KMS-11 (cell line): ENCODE results near the gene PRR11.

ENCODE experiments used
- H2AFZ ChIP-seq: fragments of 200-600 bp; sonication (generic); 2 replicates; pipeline ENCODE4 v1.6.1; 2016; ENCODE audit warnings: antibody characterized with exemption, mixed run types, low read depth
- H3K27ac ChIP-seq: fragments of 200-600 bp; sonication (generic); 2 replicates; pipeline ENCODE4 v1.6.1; 2016; ENCODE audit warnings: mild to moderate bottlenecking, mixed run types
- H3K27me3 ChIP-seq: fragments of 200-600 bp; sonication (generic); 2 replicates; pipeline ENCODE4 v1.6.1; 2017; ENCODE audit warnings: mild to moderate bottlenecking, low read depth, mixed run types, moderate library complexity; ENCODE audit not compliant: insufficient read depth
- H3K36me3 ChIP-seq: fragments of 200-600 bp; sonication (generic); 2 replicates; pipeline ENCODE4 v1.6.1; 2017; ENCODE audit warnings: mild to moderate bottlenecking, mixed run types; ENCODE audit not compliant: insufficient read depth
- H3K4me1 ChIP-seq: fragments of 200-600 bp; sonication (generic); 2 replicates; pipeline ENCODE4 v1.6.1; 2016; ENCODE audit warnings: mild to moderate bottlenecking, low read depth, mixed run types; ENCODE audit not compliant: poor library complexity, severe bottlenecking
- H3K4me2 ChIP-seq: fragments of 200-600 bp; sonication (generic); 2 replicates; pipeline ENCODE4 v1.7.0; 2016; ENCODE audit warnings: mild to moderate bottlenecking, mixed run types
- H3K4me3 ChIP-seq: fragments of 200-600 bp; sonication (generic); IDR thresholded peaks from 2 replicates; pipeline ENCODE4 v1.6.1; 2017; ENCODE audit warnings: low read depth, low read length, mixed read lengths; ENCODE audit not compliant: insufficient read depth
- H3K79me2 ChIP-seq: fragments of 200-600 bp; sonication (generic); 2 replicates; pipeline ENCODE4 v1.6.1; 2016; ENCODE audit warnings: low read depth, mixed run types; ENCODE audit not compliant: insufficient read depth
- H3K9ac ChIP-seq: fragments of 200-600 bp; sonication (generic); 2 replicates; pipeline ENCODE4 v1.6.1; 2016; ENCODE audit warnings: mild to moderate bottlenecking, mixed run types
- H4K20me1 ChIP-seq: fragments of 200-600 bp; sonication (generic); 2 replicates; pipeline ENCODE4 v1.6.1; 2016; ENCODE audit warnings: mild to moderate bottlenecking, mixed run types; ENCODE audit not compliant: insufficient read depth
- CTCF ChIP-seq: fragments of 200-600 bp; sonication (generic); conservative IDR thresholded peaks from 2 replicates; pipeline ENCODE4 v1.6.1; 2017; ENCODE audit warnings: low read depth, mild to moderate bottlenecking, antibody characterized with exemption, low read length, moderate library complexity, mixed read lengths

PRR11 gene

DNA sequence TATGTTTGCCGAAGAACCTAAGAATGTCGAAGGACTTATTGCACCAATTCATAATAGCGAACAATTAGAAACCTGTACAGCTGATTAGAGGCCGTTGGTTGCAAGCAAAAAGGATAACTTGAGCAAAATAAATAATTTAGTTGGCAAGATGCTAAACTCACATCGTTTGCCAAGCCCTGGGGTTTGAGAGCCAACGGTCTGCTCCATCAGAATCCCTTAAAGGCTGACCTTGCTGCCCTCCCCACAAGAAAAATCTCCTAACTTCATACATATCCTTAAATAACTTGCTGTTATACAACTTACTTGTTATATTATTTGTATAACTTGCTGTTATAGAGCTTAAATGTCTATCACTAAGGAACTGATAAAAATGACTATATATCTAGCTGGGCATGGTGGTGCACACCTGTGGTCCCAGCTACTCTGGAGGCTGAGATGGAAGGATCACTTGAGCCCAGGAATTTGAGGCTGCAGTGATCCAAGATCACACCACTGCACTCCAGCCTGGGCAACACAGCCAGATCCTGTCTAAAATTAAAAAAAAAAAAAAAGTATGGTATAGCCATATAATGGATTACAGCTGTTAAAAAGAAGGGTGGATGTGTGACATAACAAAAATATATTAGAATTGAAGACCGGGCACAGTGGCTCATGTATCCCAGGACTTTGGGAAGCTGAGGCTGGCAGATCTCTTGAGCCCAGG lies 47.0 kb upstream of the PRR11 start:
- H3K4me3 ChIP-seq = no peak overlapping the region
- no peaks in the 10 kb centered on the region for H3K27me3 ChIP-seq
- no peak overlapping the region for H3K27ac ChIP-seq
- no peak overlapping the region for H3K9ac ChIP-seq
- no peak for TF ChIP-seq CTCF
- H3K4me1 ChIP-seq = peaks cover 42% of the 10 kb centered on the region
- H2AFZ ChIP-seq = no peak overlapping the region
- peaks cover 50% of the 10 kb centered on the region for H3K79me2 ChIP-seq
- H3K36me3 ChIP-seq = no peaks in the 10 kb centered on the region
- H4K20me1 ChIP-seq = no peaks in the 10 kb centered on the region
- H3K4me2 ChIP-seq = peak overlapping the region; percentile 94; the same call in 1 of the 2 replicates

- Histone ChIP-seq H3K27me3 (no peaks in the 10 kb centered on the region), H3K4me1 (peaks cover 21% of the 10 kb centered on the region), H3K36me3 (no peaks in the 10 kb centered on the region), H3K79me2 (peaks cover 26% of the 10 kb centered on the region), H3K9ac (no peak overlapping the region), H3K4me3 (no peak overlapping the region), H3K27ac (no peak overlapping the region), H3K4me2 (no peak overlapping the region), H4K20me1 (no peaks in the 10 kb centered on the region), H2AFZ (no peak overlapping the region)
- TF ChIP-seq CTCF = no peak
Observed at GRCh38 chr17:59110973-59111372, 44.6 kb upstream of the PRR11 start.

DNA sequence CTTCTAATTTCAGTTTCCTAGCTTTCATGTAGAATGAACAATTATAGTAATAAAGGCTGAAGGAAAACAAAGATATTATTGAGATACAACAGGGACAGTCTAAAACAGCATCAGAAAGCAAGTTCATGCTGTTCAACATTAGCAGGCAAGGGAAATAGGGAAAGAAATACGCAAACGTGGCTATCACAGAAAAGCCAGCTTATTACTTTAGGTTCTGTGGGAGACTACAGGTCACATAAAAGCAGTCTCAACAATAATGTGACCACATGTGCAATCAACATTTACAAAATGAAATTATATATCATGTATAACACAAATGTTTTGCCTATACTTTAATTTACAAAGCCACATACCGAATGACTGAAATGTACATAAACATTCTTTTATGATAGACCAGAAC lies 44.0 kb upstream of the PRR11 start:
- Histone ChIP-seq H3K4me1 (peaks cover 21% of the 10 kb centered on the region), H3K9ac (no peak overlapping the region), H4K20me1 (no peaks in the 10 kb centered on the region), H3K36me3 (no peaks in the 10 kb centered on the region), H3K4me2 (no peak overlapping the region), H3K27ac (no peak overlapping the region), H3K4me3 (no peak overlapping the region), H3K79me2 (peaks cover 22% of the 10 kb centered on the region), H2AFZ (no peak overlapping the region), H3K27me3 (no peaks in the 10 kb centered on the region)
- TF ChIP-seq CTCF = no peak

DNA sequence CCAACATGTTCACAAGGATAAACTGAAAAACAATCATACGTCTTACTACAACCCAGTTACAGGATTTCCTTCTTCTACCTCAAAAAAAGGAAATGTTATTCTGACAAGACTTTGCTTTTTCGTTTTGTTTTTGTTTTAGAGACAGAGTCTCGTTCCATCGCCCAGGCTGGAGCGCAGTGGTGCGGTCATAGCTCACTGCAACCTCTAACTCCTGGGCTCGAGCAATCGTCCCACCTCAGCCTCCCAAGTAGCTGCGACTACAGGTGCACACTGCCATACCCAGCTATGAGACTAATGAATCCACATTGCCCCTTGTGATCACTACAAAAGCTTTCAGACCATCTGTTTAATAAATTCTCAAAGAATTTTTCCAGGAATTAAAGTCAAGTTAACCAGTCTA lies 40.1 kb upstream of the PRR11 start:
- no peaks in the 10 kb centered on the region for H4K20me1 ChIP-seq
- peaks cover 9% of the 10 kb centered on the region; the same call in 1 of the 2 replicates for H3K79me2 ChIP-seq
- no peak overlapping the region for H3K27ac ChIP-seq
- TF ChIP-seq CTCF = no peak
- no peak overlapping the region for H3K4me2 ChIP-seq
- H3K27me3 ChIP-seq = no peaks in the 10 kb centered on the region
- peaks cover 4% of the 10 kb centered on the region; the same call in 1 of the 2 replicates for H3K36me3 ChIP-seq
- H3K9ac ChIP-seq = no peak overlapping the region
- no peak overlapping the region for H2AFZ ChIP-seq
- H3K4me1 ChIP-seq = no peaks in the 10 kb centered on the region
- H3K4me3 ChIP-seq = no peak overlapping the region
